Inflammatory macrophage treated with lipopolysaccharide for 1 hour (primary cell): Measurements from ENCODE around the gene ANGPTL8.

Source experiments
- DNase-seq, 2 donors: peaks; one replicate each; pipeline ENCODE4 v3.0.0-alpha.2; 2020 to 2022

Gene ANGPTL8

DNA sequence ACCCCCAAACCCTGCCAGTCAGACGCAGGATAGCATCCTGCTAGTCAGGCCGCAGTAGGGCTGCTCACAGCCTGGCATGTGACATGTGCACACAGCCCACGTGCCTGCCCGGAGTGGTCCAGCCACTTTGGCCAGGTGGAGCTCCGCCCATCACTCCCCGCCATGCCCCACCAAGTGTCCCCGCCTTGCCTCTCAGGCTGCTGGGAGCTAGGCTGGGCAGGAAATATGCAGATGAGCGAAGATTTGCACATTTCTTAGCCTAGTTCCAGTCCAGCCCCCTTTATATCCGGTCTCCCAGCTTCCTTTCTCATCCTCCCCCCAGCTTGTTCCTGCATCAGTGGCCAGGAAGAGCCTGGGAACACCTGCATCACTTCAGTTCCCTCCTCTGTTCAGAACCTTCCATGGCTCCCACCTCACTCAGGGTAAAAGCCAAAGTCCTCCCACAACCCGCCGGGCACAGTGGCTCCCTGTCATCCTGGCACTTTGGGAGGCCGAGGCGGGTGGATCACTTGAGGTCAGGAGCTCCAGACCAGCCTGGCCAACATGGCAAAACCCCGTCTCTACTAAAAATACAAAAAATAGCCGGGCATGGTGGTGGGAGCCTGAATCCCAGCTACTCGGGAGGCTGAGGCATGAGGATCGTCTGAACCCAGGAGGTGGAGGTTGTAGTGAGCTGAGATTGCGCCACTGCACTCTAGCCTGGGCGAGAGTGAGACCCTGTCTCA lies 25.2 kb downstream of the ANGPTL8 start:
- no peak for DNase-seq

DNA sequence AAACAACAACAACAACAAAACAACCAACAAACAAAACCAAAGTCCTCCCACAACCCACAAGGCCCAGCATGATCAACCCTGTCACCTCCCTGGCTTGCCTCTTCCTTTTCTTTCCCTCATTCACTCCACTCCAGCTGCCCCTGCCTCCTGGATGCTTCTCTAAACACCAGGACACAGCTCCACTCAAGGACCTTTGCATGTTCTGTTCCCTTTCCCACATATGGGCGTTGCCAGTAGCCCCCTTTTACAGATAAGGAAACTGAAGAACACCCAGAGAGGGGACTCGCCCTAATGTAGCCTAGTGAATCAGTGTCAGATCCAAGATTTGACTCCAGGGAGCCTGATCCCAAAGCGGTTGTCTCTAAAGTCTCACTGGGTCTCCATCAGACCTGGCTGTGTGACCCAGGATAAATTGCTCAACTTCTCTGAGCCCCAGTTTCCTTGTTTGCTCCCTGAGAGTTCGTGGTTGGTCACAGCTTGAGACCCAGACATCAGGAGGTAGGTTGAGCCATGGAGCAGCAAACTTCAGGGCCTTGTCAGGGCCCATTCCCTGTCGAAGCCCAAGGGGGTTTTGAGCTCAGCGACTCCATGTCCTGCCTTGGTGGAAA lies 25.9 kb downstream of the ANGPTL8 start:
- no peak for DNase-seq

GRCh38 chr19:11265785-11266236 lies 26.4 kb downstream of the ANGPTL8 start:
- DNase-seq: no peak

DNA sequence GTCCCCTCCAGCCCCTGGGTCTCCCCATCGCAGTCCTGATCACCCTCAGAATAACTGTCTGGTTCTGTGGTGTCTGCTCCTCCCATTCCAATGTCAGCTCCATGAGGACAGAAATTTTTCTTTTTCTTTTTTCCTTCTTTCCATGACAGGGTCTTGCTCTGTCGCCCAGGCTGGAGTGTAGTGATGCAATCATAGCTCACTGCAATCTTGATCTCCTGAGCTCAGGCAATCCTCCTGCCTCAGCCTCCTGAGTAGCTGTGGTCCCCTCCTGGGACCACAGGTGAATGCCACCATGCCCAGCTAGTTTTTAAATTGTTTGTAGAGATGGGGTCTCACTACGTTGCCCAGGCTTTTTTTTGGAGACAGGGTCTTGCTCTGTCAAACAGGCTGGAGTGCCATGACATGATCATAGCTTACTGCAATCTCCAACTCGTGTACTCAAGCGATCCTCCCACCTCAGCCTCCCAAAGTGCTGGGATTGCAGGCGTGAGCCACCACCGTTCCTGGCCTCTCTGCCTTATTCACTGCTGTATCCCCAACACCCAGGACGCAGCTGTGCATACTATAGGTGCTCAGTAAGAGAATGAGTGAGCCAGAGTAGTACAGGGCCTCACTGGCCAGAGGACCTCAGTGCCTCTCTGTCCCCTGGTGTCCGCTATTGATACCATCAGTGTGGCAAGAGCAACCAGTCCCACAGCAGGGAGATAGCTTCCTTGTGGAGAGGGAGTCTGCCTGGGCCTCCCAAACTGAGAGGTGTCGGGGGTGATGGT lies 28.1 kb downstream of the ANGPTL8 start:
- DNase-seq: no peak

GRCh38 chr19:11268783-11269267 lies 29.4 kb downstream of the ANGPTL8 start:
- no peak for DNase-seq

DNA sequence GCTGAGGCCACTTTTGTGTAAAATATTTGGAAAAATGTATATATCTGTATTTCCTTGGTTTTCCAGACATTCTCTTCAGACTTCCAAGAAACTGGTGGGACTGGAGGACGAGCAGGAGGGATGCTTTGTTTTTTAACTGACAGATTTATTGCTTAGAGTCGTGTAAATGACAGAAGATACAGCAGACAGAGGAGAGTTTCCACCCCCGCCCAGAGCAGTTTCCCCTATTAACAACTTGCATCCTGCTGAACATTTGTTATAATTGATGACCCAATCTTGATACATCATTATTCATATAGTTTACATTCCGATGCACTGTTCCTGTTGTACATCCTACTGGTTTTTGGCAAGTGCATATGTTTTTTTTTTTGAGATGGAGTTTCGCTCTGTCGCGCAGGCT lies 30.0 kb downstream of the ANGPTL8 start:
- no peak for DNase-seq

GRCh38 chr19:11273296-11273695 lies 33.9 kb downstream of the ANGPTL8 start:
- no peak for DNase-seq

DNA sequence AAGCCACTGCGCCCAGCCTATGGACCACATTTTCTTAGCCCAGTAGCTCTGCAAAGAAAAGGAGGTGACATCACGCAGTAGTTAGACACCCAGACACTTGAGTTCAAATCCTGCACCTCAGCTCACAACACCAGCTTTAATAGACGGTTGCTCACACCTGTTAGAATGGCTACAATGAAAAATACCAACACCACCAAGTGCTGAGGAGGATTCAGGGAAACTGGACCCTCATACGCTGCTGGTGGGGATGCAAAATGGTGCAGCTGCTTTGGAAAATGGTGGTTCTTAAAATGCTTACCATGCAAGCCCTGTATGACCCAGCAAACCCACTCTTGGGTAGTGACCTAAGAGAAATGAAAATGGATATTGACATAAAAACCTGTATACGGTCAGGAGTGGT lies 34.6 kb downstream of the ANGPTL8 start:
- no peak for DNase-seq

DNA sequence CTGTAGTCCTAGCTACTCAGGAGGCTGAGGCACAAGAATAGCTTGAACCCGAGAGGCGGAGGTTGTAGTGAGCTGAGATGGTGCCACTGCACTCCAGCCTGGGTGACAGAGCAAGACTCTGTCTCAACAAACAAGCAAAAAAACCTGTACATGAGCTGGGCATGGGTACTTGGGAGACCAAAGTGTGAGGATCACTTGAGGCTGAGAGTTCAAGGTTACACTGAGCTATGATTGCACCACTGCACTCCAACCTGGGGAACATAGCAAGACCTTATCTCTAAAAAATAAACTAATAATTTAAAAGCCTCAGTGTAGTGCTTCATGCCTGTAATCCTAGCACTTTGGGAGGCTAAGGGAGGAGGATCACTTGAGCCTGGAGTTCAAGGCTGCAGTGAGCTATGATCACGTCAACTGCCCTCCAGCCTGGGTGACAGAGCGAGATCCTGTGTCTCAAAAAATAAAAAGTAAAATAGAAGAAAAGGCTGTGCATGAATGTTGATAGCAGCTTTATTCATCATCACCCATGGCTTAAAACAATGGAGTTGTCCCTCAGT lies 35.2 kb downstream of the ANGPTL8 start:
- no peak for DNase-seq

- DNase-seq: no peak
These were observed 39.3 kb downstream of the ANGPTL8 start for GRCh38 chr19:11278670-11279069.

DNA sequence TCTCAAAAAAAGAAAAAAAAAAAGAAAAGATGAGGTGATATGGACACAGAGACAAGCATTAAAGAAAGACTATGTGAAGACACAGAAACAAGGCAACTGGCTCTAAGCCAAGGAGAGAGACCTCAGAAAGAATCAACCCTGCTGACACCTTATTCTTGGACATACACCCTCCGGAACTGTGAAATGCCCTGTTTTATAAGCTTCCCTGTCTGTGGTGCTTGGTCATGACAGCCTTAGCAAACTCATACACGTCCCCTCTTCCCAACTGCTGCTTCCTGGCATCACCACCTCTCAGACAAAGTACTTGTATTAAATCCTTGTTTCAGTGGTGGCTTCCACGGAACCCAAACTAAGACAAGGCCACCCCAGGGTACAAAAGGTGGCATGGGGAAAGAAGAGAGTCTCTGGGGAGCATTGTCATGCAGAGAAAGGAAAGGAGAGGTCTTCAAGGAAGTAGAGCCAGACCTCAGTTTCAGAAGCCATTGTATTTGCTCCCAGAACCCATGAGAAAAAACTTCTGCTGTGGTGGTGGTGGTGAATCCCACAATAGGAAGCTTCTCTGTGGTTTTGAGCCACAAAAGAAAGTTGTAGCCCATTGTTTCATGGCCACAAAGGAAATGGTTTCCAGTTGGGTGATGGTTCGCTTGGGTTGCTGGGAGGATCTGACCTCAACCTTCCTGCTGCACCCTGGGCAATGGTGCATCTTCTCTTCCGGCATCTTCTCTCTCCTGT lies 40.3 kb downstream of the ANGPTL8 start:
- DNase-seq: peak in 1 of 2 donors; percentile 22

- DNase-seq: no peak
These were observed 42.1 kb downstream of the ANGPTL8 start for GRCh38 chr19:11281356-11282049.

- no peak for DNase-seq
These were observed 45.1 kb downstream of the ANGPTL8 start for GRCh38 chr19:11284515-11284914.

DNA sequence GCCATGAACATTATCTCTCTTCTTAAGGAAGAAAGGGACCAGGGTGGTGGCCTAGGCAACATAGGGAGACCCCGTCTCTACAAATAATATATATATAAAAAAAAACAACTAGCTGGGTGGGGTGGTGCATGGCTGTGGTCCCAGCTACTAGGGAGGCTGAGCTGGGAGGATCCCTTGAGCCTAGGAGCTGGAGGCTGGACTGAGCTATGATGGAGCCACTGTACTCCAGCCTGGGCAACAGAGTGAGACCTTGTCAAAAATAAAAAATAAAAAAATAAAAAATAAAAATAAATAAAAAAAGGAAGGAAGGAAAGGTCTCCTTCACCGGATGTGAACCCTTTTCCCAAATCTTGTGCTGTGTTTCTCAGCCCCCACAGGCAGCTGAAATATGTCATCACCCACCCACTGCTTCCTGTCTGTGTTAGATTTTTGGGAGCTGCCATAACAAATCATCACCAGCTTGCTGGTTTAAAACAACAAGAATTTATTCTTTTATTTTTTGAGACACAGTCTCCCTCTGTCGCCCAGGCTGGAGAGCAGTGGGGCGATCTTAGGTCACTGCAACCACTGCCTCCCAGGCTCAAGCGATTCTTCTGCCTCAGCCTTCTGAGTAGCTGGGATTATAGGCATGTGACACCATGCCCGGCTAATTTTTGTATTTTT lies 47.0 kb downstream of the ANGPTL8 start:
- DNase-seq: peak; percentile 61 to 67

GRCh38 chr19:11288349-11288748 lies 48.9 kb downstream of the ANGPTL8 start:
- peak in 1 of 2 donors; percentile 45 for DNase-seq

GRCh38 chr19:11290256-11290655 lies 50.8 kb downstream of the ANGPTL8 start:
- DNase-seq: no peak

- no peak for DNase-seq
These were observed 52.0 kb downstream of the ANGPTL8 start for GRCh38 chr19:11291415-11291814.
